Measurements from ENCODE around the gene S1PR2. TPM values are rescaled to one million over a fixed set of nuclear protein-coding genes. Genes with fewer than 3 reads are reported as not detected.
"Not testable (repeated sequence)": the region's sequence is repeated elsewhere in the genome, so short reads cannot be mapped to it uniquely, and the experiment has no call there.

The S1PR2 gene
- total RNA-seq, 4 donors from 2014 or later = 0.80 to 7.1 (median 3.5) TPM

DNA sequence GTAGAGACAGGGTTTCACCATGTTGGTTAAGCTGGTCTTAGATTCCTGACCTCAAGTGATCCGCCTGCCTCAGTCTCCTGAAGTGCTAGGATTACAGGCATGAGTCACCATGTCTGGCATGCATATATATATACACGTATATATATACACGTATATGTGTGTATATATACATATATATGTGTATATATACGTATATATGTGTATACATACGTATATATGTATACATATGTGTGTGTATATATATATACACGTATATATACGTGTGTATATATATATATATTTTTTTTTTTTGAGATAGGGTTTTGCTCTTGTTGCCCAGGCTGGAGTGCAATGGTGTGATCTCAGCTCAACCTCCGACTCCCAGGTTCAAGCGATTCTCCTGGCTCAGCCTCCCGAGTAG, 48.3 kb downstream of the S1PR2 start:
- TF ChIP-seq, protein P1, sequence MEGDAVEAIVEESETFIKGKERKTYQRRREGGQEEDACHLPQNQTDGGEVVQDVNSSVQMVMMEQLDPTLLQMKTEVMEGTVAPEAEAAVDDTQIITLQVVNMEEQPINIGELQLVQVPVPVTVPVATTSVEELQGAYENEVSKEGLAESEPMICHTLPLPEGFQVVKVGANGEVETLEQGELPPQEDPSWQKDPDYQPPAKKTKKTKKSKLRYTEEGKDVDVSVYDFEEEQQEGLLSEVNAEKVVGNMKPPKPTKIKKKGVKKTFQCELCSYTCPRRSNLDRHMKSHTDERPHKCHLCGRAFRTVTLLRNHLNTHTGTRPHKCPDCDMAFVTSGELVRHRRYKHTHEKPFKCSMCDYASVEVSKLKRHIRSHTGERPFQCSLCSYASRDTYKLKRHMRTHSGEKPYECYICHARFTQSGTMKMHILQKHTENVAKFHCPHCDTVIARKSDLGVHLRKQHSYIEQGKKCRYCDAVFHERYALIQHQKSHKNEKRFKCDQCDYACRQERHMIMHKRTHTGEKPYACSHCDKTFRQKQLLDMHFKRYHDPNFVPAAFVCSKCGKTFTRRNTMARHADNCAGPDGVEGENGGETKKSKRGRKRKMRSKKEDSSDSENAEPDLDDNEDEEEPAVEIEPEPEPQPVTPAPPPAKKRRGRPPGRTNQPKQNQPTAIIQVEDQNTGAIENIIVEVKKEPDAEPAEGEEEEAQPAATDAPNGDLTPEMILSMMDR (IDR thresholded peaks at IDR 0.05) = no peak
- TF ChIP-seq POLR2A (IDR thresholded peaks at IDR 0.05) = no peak
- TF ChIP-seq POLR2AphosphoS5 (IDR thresholded peaks at IDR 0.05) = no peak
- no peak for TF ChIP-seq EP300 (IDR thresholded peaks at IDR 0.05; ENCODE audit: low read depth)
- WGBS, 2 donors (ENCODE audit: low coverage in 1 of 2) = 66 to 88% methylated on average over 4 to 10 of the region's 10 CpGs
- Histone ChIP-seq H3K27ac (no peak overlapping the region), H3K36me3 (peaks cover 0 to 26% (median 8%) of the 10 kb centered on the region in 4 donors), H3K4me3 (no peak overlapping the region), H3K27me3 (no peaks in the 10 kb centered on the region), H3K4me1 (no peaks in the 10 kb centered on the region), H3K9me3 (no peaks in the 10 kb centered on the region)
- in situ Hi-C loops (cut with MboI; ENCODE audit: low pct_ligation_motif_present in 1 of 4, low pct_unique_long_range_greater_than_20kb in 1 of 4, low sequenced_read_pairs in 3 of 4) (no loop called here), intact Hi-C loops (cut with DNase I; ENCODE audit: low total_unique reads) (no loop called here)
- no peak for DNase-seq

DNA sequence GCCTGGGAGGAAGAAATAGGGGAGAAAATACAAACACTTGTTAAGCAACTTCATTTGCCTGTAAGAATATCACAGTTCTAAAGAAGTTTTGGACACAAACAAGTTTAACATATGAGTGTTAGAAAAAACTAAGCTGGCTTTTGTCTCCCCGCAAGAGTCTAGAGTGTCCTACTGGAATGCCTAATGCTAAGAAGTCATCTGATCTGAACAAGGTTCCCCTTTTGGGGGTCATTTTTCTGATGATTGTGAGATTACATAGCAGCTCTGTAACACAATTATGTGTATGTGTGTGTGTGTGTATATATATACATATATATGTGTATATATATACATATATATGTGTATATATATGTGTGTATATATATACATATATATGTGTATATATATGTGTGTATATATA, 49.1 kb downstream of the S1PR2 start:
- Histone ChIP-seq H3K27me3 (no peaks in the 10 kb centered on the region), H3K4me1 (no peaks in the 10 kb centered on the region), H3K4me3 (no peak overlapping the region), H3K9me3 (no peaks in the 10 kb centered on the region), H3K27ac (no peak overlapping the region), H3K36me3 (peaks cover 0 to 34% (median 8%) of the 10 kb centered on the region in 4 donors)
- TF ChIP-seq POLR2AphosphoS5 (IDR thresholded peaks at IDR 0.05) (no peak), EP300 (IDR thresholded peaks at IDR 0.05; ENCODE audit: low read depth) (no peak), POLR2A (IDR thresholded peaks at IDR 0.05) (no peak)
- TF ChIP-seq, protein P1 (IDR thresholded peaks at IDR 0.05) = no peak
- in situ Hi-C loops (cut with MboI; ENCODE audit: low pct_ligation_motif_present in 1 of 4, low pct_unique_long_range_greater_than_20kb in 1 of 4, low sequenced_read_pairs in 3 of 4) = no loop called here
- intact Hi-C loops (cut with DNase I; ENCODE audit: low total_unique reads) = no loop called here
- WGBS, 2 donors (ENCODE audit: low coverage in 1 of 2) = 94% methylated on average over 1 of the region's 1 CpG; no CpG with 5 or more reads in 1 of the 2 donors
- DNase-seq = no peak

DNA sequence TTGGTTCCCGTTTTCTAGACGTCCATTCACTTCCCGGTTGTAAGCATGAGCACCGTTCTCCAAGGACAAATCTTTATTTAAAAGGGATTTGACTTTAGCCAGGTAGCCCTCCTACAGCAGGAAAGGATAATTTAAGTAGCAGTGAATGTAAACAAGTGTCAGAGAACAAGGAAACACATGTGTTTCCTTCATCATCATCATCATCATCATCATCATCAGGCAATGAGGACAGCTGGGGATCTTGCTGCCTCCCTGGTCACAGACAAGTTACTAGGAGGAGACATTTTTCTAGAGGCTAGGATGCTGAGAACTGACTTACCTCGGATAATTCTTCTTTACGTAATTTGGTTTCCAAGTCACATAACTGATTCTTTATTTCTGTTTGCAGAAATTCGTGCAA, 50.7 kb downstream of the S1PR2 start:
- 84 to 96% methylated on average over 7 of the region's 7 CpGs for WGBS, 2 donors (ENCODE audit: low coverage in 1 of 2)
- H3K4me1 ChIP-seq = no peaks in the 10 kb centered on the region
- in situ Hi-C loops (cut with MboI; ENCODE audit: low pct_ligation_motif_present in 1 of 4, low pct_unique_long_range_greater_than_20kb in 1 of 4, low sequenced_read_pairs in 3 of 4) (no loop called here), intact Hi-C loops (cut with DNase I; ENCODE audit: low total_unique reads) (no loop called here)
- H3K27me3 ChIP-seq = no peaks in the 10 kb centered on the region
- no peak overlapping the region for H3K4me3 ChIP-seq
- TF ChIP-seq POLR2AphosphoS5 (IDR thresholded peaks at IDR 0.05) = no peak
- no peak for TF ChIP-seq POLR2A (IDR thresholded peaks at IDR 0.05)
- TF ChIP-seq, protein P1 (IDR thresholded peaks at IDR 0.05) = no peak
- no peak for TF ChIP-seq EP300 (IDR thresholded peaks at IDR 0.05; ENCODE audit: low read depth)
- no peak for DNase-seq
- H3K9me3 ChIP-seq = no peaks in the 10 kb centered on the region
- peaks cover 0 to 48% (median 8%) of the 10 kb centered on the region in 4 donors for H3K36me3 ChIP-seq
- no peak overlapping the region for H3K27ac ChIP-seq

DNA sequence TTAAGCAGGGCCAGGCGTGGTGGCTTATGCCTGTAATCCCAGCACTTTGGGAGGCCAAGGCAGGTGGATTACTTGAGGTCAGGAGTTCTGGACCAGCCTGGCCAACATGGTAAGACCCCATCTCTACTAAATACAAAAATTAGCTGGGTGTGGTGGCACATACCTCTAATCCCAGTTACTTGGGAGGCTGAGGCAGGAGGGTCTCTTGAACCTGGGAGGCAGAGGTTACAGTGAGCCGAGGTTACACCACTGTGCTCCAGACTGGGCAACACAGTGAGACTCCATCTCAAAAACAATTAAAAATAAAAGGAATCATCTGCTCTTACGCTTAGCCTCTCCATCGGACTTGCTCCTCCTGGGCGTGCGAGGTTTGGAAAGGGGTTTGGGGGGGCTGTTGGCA, 51.1 kb downstream of the S1PR2 start:
- in situ Hi-C loops (cut with MboI; ENCODE audit: low pct_ligation_motif_present in 1 of 4, low pct_unique_long_range_greater_than_20kb in 1 of 4, low sequenced_read_pairs in 3 of 4); H3K27ac ChIP-seq; H3K4me3 ChIP-seq; H3K27me3 ChIP-seq; H3K9me3 ChIP-seq; intact Hi-C loops (cut with DNase I; ENCODE audit: low total_unique reads); DNase-seq; H3K4me1 ChIP-seq: not testable (repeated sequence)
- WGBS, 2 donors (ENCODE audit: low coverage in 1 of 2) = 95 to 100% methylated on average over 2 to 6 of the region's 6 CpGs
- H3K36me3 ChIP-seq = peaks cover 0 to 52% (median 10%) of the 10 kb centered on the region in 4 donors

DNA sequence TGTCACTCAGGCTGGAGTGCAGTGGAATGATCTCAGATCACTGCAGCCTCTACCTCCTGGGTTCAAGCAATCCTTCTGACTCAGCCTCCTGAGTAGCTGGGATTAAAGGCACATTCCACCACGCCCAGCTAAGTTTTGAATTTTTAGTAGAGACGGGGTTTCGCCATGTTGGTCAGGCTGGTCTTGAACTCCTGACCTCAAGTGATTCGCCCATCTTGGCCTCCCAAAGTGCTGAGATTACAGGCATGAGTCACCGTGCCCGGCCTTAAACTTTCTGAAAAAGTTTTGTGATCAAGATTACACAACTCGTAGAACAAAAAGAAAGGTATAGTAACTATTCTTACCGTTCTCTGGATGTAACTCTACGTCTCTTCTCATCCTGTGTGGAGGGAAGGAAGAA, 57.6 kb downstream of the S1PR2 start:
- no peaks in the 10 kb centered on the region for H3K27me3 ChIP-seq
- H3K4me1 ChIP-seq = no peaks in the 10 kb centered on the region
- peaks cover 0 to 53% (median 14%) of the 10 kb centered on the region in 4 donors for H3K36me3 ChIP-seq
- in situ Hi-C loops (cut with MboI; ENCODE audit: low pct_ligation_motif_present in 1 of 4, low pct_unique_long_range_greater_than_20kb in 1 of 4, low sequenced_read_pairs in 3 of 4) (no loop called here), intact Hi-C loops (cut with DNase I; ENCODE audit: low total_unique reads) (no loop called here)
- DNase-seq = no peak
- H3K9me3 ChIP-seq = no peaks in the 10 kb centered on the region
- H3K27ac ChIP-seq = no peak overlapping the region
- WGBS, 2 donors (ENCODE audit: low coverage in 1 of 2) = 91 to 92% methylated on average over 9 of the region's 9 CpGs
- H3K4me3 ChIP-seq = no peak overlapping the region
- TF ChIP-seq POLR2A (IDR thresholded peaks at IDR 0.05) (no peak), EP300 (IDR thresholded peaks at IDR 0.05; ENCODE audit: low read depth) (no peak)

Small RNA genes within 50 kb of the gene (small RNA-seq; reads per million reads assigned to genes)
- 0 reads per million in 4 donors for gene MIR4322

Other genes with a start within 250 kb of the S1PR2 start
- gene COL5A3, start 220.8 kb downstream of the S1PR2 start, total RNA-seq = 10 to 100 TPM in 2 of 4 donors, 1 to 10 TPM in 2; 2.5 to 17.7 (median 7.9) TPM
- not detected for gene RDH8, start 217.8 kb downstream of the S1PR2 start, total RNA-seq
- 10 to 100 TPM; 24.5 to 56.1 (median 39.0) TPM for gene SHFL, start 145.0 kb downstream of the S1PR2 start, total RNA-seq
- 1 to 10 TPM in 1 of 4 donors, under 1 TPM in 2, not detected in 1; 0.32 to 4.5 (median 0.55) TPM for gene ANGPTL6, start 128.7 kb downstream of the S1PR2 start, total RNA-seq
- gene PPAN, start 125.0 kb downstream of the S1PR2 start, total RNA-seq = 10 to 100 TPM; 10.1 to 31.8 (median 21.5) TPM
- gene P2RY11, start 119.6 kb downstream of the S1PR2 start, total RNA-seq = 10 to 100 TPM in 1 of 4 donors, 1 to 10 TPM in 2, under 1 TPM in 1; 0.80 to 13.8 (median 6.9) TPM
- gene EIF3G, start 111.4 kb downstream of the S1PR2 start, total RNA-seq = 100 to 1,000 TPM; 169 to 293 (median 198) TPM
- gene DNMT1, start 36.4 kb downstream of the S1PR2 start, total RNA-seq = 100 to 1,000 TPM in 1 of 4 donors, 10 to 100 TPM in 3; 23.3 to 122 (median 42.0) TPM
- gene MRPL4, start 20.9 kb upstream of the S1PR2 start, total RNA-seq = 10 to 100 TPM; 44.1 to 89.6 (median 62.5) TPM
- gene ICAM1, start 39.8 kb upstream of the S1PR2 start, total RNA-seq = 10 to 100 TPM in 1 of 4 donors, 1 to 10 TPM in 3; 6.4 to 26.6 (median 7.7) TPM
- under 1 TPM in 2 of 4 donors, not detected in 2; 0.48 to 0.55 TPM for gene ICAM4, start 55.6 kb upstream of the S1PR2 start, total RNA-seq
- gene ICAM5, start 58.6 kb upstream of the S1PR2 start, total RNA-seq = under 1 TPM in 2 of 4 donors, not detected in 2; 0.27 to 0.48 TPM
- gene ZGLP1, start 78.5 kb upstream of the S1PR2 start, total RNA-seq = 1 to 10 TPM; 1.9 to 8.2 (median 3.8) TPM
- gene FDX2, start 84.7 kb upstream of the S1PR2 start, total RNA-seq = 10 to 100 TPM in 1 of 4 donors, 1 to 10 TPM in 2, not detected in 1; 6.1 to 28.9 (median 8.4) TPM
- 10 to 100 TPM; 35.0 to 39.6 (median 38.6) TPM for gene RAVER1, start 102.2 kb upstream of the S1PR2 start, total RNA-seq
- gene ICAM3, start 108.3 kb upstream of the S1PR2 start, total RNA-seq = 10 to 100 TPM in 2 of 4 donors, 1 to 10 TPM in 2; 2.6 to 17.5 (median 8.6) TPM
- gene TYK2, start 149.2 kb upstream of the S1PR2 start, total RNA-seq = 100 to 1,000 TPM; 111 to 463 (median 201) TPM
- 100 to 1,000 TPM; 125 to 168 (median 162) TPM for gene CDC37, start 172.2 kb upstream of the S1PR2 start, total RNA-seq
- 10 to 100 TPM in 3 of 4 donors, 1 to 10 TPM in 1; 9.0 to 15.9 (median 13.1) TPM for gene PDE4A, start 189.2 kb upstream of the S1PR2 start, total RNA-seq

Data from transverse colon (tissue), 4 donors.